C4-2B (cell line): Measurements from ENCODE around the gene MAPKAPK2.

ENCODE experiments used
- H3K27ac ChIP-seq: fragments of 450-650 bp; 2 replicates; pipeline ENCODE4 v1.5.1; 2017
- CTCF ChIP-seq: fragments of 450-650 bp; conservative IDR thresholded peaks from 2 replicates; pipeline ENCODE4 v1.5.1; 2017; ENCODE audit warnings: mild to moderate bottlenecking
- ZFX ChIP-seq: fragments of 450-650 bp; IDR thresholded peaks from 2 replicates; pipeline ENCODE4 v1.6.1; 2017

Gene MAPKAPK2

DNA sequence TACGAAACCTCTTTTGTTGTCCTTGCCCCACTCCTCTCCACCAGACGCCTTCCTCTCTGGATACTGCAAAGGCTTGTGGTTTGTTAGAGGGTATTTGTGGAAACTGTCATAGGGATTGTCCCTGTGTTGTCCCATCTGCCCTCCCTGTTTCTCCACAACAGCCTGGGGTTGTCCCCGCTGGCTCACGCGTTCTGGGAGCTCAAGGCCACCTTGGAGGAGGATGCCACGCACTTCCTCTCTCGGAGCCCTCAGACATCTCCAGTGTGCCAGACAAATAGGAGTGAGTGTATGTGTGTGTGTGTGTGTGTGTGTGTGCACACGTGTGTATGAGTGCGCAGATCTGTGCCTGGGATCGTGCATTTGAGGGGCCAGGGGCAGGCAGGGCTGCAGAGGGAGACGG, 48.3 kb downstream of the MAPKAPK2 start:
- no peak for TF ChIP-seq CTCF
- H3K27ac ChIP-seq: no peak overlapping the region

- peak; percentile 91 for TF ChIP-seq CTCF
- no peak for TF ChIP-seq ZFX
- no peak overlapping the region for H3K27ac ChIP-seq
These were observed 49.9 kb downstream of the MAPKAPK2 start for GRCh38 chr1:206734499-206735142.

DNA sequence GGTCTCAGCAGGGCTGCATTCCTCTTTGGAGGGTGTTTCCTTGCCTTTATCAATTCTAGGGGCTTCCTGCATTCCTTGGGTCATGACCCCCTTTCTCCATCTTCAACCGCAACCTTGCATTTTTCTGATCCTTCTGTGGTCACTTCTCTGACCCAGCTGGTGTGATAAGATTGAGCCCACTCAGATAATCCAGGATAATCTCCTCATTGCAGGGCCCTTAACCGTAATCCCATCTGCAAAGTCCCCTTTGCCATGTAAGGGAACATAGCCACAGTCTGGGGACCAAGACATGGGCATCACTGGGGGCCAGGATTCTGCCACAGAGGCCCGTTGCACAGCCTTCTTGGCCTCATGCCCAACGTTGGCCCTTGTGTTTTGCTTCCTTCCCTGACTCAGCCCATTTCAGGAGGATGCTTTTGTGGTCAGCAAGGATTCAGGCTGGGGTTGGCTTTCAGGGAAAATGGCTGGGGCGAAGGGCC, 50.9 kb downstream of the MAPKAPK2 start:
- no peak overlapping the region for H3K27ac ChIP-seq
- TF ChIP-seq CTCF (no peak), ZFX (no peak)

GRCh38 chr1:206736878-206737728, 52.4 kb downstream of the MAPKAPK2 start:
- no peak overlapping the region for H3K27ac ChIP-seq
- no peak for TF ChIP-seq CTCF
- no peak for TF ChIP-seq ZFX

DNA sequence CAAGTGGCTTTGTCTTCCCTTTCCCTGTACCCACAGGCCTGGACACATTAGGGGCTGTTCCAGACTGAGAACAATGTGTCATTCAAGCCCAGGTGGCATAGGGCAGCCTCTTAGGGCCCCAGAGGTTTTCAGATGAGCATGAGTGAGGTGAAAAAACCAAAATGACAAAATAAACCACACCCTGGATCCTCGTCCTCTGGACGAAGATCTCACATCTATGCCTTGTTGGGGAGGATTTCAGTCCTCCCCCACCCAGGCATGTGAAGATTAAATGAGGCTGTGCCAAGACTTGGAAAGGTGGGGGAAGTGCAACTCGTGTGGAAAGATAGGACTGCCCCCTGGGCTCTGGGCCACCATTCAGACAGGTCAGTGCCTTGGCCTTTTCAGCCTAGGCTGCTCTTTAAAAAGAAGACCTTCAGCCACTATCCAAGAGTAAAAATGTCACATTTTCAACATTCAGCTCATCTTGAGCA, 53.1 kb downstream of the MAPKAPK2 start:
- H3K27ac ChIP-seq: no peak overlapping the region
- no peak for TF ChIP-seq CTCF
- TF ChIP-seq ZFX: no peak

DNA sequence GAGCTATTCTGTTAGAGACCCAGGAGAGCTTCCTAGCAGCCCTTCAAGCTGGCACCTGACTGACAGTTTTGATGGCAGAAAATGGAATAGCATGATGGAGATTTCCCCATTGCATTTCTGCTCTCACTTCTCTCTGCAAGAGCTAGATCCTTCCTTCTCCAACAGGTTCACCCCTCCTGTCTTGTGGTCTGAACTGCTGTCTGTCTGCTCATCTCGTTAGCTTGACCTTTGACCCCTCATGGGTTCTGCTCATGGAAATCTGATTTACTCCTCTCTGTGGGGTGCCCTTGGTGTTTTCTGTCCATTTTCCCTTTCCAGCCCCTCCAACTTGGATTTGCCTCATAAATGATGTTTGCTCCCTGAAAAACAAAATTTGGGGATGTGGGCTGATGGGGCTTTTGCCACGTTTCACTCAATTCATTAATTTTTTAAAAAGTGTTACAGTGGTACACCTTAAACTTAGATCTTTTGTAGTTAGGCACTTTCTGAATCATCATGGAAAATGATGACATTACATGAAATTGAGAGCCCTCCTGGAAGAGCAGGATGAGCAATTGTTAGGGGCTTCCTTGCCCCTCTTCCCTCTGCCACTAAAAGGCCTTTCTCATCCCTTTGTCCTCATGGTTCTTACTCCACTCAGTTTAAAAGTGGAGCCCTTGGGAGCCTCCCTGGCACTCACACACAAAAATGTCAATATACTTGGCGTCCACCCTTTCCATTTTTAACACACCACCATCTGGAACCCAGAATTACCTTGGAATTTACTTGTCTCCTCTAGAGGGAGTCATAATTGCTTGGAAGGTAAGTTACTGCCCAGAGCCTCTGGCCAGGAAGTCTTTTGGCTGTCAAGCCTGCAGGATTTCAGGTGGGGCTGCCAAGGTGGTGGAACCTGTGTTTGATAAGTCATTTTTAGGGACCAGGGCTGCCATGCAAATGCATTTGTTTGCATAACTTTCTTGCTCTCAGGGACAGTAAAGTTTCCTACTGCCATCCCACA, 54.0 kb downstream of the MAPKAPK2 start:
- no peak for TF ChIP-seq ZFX
- TF ChIP-seq CTCF: peak; percentile 78
- H3K27ac ChIP-seq: no peak overlapping the region
